ENCODE results near the gene HEMK1. TPM values are rescaled to one million over a fixed set of nuclear protein-coding genes. Genes with fewer than 3 reads are reported as not detected.

HEMK1 gene
- total RNA-seq, 4 donors from 2014 or later = 7.3 to 11.6 (median 7.9) TPM

GRCh38 chr3:50585919-50586762, 16.8 kb downstream of the HEMK1 start:
- intact Hi-C loops (cut with DNase I; ENCODE audit: low total_unique reads) (no loop called here), in situ Hi-C loops (cut with MboI; ENCODE audit: low pct_ligation_motif_present in 1 of 4, low pct_unique_long_range_greater_than_20kb in 1 of 4, low sequenced_read_pairs in 3 of 4) (no loop called here)
- peaks cover 0 to 5% (median 3%) of the 10 kb centered on the region in 4 donors for H3K4me1 ChIP-seq
- H3K27me3 ChIP-seq = no peaks in the 10 kb centered on the region
- H3K27ac ChIP-seq = no peak overlapping the region
- DNase-seq = no peak
- 70 to 85% methylated on average over 2 to 6 of the region's 6 CpGs for WGBS, 2 donors (ENCODE audit: low coverage in 1 of 2)
- TF ChIP-seq, protein P1, sequence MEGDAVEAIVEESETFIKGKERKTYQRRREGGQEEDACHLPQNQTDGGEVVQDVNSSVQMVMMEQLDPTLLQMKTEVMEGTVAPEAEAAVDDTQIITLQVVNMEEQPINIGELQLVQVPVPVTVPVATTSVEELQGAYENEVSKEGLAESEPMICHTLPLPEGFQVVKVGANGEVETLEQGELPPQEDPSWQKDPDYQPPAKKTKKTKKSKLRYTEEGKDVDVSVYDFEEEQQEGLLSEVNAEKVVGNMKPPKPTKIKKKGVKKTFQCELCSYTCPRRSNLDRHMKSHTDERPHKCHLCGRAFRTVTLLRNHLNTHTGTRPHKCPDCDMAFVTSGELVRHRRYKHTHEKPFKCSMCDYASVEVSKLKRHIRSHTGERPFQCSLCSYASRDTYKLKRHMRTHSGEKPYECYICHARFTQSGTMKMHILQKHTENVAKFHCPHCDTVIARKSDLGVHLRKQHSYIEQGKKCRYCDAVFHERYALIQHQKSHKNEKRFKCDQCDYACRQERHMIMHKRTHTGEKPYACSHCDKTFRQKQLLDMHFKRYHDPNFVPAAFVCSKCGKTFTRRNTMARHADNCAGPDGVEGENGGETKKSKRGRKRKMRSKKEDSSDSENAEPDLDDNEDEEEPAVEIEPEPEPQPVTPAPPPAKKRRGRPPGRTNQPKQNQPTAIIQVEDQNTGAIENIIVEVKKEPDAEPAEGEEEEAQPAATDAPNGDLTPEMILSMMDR (IDR thresholded peaks at IDR 0.05) = no peak
- no peak for TF ChIP-seq EP300 (IDR thresholded peaks at IDR 0.05; ENCODE audit: low read depth)
- no peak for TF ChIP-seq POLR2A (IDR thresholded peaks at IDR 0.05)
- TF ChIP-seq POLR2AphosphoS5 (IDR thresholded peaks at IDR 0.05) = no peak
- H3K4me3 ChIP-seq = no peak overlapping the region
- H3K9me3 ChIP-seq = no peaks in the 10 kb centered on the region
- H3K36me3 ChIP-seq = no peaks in the 10 kb centered on the region

DNA sequence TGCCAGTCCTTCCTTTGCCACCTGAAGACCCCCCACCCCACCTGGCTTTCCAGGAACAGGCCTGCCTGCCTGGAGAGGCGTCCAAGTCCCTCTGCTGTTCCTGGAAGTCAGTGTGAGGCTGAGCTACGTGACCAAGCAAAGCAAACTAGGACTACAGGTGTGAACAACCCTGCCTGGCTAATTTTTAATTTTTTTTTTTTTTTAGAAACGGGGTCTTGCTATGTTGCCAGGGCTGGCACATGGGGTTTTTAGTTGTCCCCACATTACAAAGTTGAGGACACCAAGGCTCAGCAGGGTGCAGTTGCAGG, 17.4 kb downstream of the HEMK1 start:
- Histone ChIP-seq H3K4me1 (peaks cover 0 to 6% (median 4%) of the 10 kb centered on the region in 4 donors), H3K4me3 (no peak overlapping the region), H3K9me3 (no peaks in the 10 kb centered on the region), H3K27ac (no peak overlapping the region), H3K27me3 (no peaks in the 10 kb centered on the region), H3K36me3 (no peaks in the 10 kb centered on the region)
- intact Hi-C loops (cut with DNase I; ENCODE audit: low total_unique reads) (no loop called here), in situ Hi-C loops (cut with MboI; ENCODE audit: low pct_ligation_motif_present in 1 of 4, low pct_unique_long_range_greater_than_20kb in 1 of 4, low sequenced_read_pairs in 3 of 4) (no loop called here)
- 52% methylated on average over 3 of the region's 3 CpGs; no CpG with 5 or more reads in 1 of the 2 donors for WGBS, 2 donors (ENCODE audit: low coverage in 1 of 2)
- TF ChIP-seq EP300 (IDR thresholded peaks at IDR 0.05; ENCODE audit: low read depth) (no peak), POLR2AphosphoS5 (IDR thresholded peaks at IDR 0.05) (no peak), POLR2A (IDR thresholded peaks at IDR 0.05) (no peak)
- TF ChIP-seq, protein P1 (IDR thresholded peaks at IDR 0.05) = no peak
- DNase-seq = no peak

GRCh38 chr3:50587373-50587772, 18.1 kb downstream of the HEMK1 start:
- Histone ChIP-seq H3K4me3 (no peak overlapping the region), H3K27ac (no peak overlapping the region), H3K9me3 (no peaks in the 10 kb centered on the region), H3K36me3 (no peaks in the 10 kb centered on the region), H3K4me1 (peaks cover 0 to 10% (median 8%) of the 10 kb centered on the region in 4 donors), H3K27me3 (no peaks in the 10 kb centered on the region)
- 86% methylated on average over 6 of the region's 6 CpGs; no CpG with 5 or more reads in 1 of the 2 donors for WGBS, 2 donors (ENCODE audit: low coverage in 1 of 2)
- DNase-seq = no peak
- TF ChIP-seq EP300 (IDR thresholded peaks at IDR 0.05; ENCODE audit: low read depth) (no peak), POLR2AphosphoS5 (IDR thresholded peaks at IDR 0.05) (no peak), POLR2A (IDR thresholded peaks at IDR 0.05) (no peak)
- TF ChIP-seq, protein P1 (IDR thresholded peaks at IDR 0.05) = no peak
- intact Hi-C loops (cut with DNase I; ENCODE audit: low total_unique reads) = no loop called here
- in situ Hi-C loops (cut with MboI; ENCODE audit: low pct_ligation_motif_present in 1 of 4, low pct_unique_long_range_greater_than_20kb in 1 of 4, low sequenced_read_pairs in 3 of 4) = no loop called here

DNA sequence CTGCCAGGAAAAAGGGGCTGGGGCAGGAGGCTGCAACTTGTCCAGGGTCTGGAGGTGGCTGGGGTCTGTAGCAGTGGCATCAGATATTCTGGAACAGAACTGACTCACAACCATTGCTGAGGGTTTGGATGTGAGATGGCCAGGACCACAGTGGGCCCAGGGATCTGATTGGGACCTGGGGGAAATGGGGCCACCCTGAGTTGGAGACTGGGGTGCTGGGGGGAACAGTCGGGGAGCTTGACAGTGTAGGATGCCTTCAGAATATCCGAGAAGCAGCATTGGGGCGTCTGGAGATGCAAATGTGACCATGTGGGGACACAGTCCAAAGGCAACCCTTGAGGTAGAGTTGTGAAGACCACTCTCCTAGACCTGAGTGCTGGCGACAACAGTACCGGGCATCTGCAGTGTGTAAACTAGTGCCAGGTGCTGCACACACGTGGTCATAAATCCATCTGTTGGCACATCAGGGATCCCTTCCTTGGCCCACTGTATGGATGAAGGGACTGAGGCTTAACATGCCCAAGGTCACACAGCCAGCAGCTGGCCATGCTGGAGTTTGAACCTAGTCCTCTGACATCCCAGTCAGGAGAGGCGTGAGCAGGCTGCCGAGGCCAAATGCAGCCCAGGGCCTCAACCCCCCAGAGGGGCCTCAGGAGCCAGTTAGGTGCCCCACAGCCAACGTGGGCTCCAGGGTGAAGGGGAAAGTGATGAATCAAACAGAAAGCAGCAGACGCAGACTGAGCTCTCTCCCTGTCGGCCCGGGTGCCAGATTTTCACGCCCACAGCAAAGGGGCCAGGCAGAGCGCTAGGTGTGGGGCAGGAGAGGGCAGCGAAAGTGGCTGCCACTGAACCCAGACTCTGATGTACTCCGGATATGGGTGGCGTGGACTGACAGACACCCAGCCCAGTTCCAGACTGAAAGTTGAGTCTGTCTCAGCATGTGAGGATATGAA, 18.8 kb downstream of the HEMK1 start:
- TF ChIP-seq POLR2A (IDR thresholded peaks at IDR 0.05) (no peak), EP300 (IDR thresholded peaks at IDR 0.05; ENCODE audit: low read depth) (no peak), POLR2AphosphoS5 (IDR thresholded peaks at IDR 0.05) (no peak)
- TF ChIP-seq, protein P1 (IDR thresholded peaks at IDR 0.05) = no peak
- in situ Hi-C loops (cut with MboI; ENCODE audit: low pct_ligation_motif_present in 1 of 4, low pct_unique_long_range_greater_than_20kb in 1 of 4, low sequenced_read_pairs in 3 of 4) = no loop called here
- DNase-seq = no peak
- H3K9me3 ChIP-seq = no peaks in the 10 kb centered on the region
- WGBS, 2 donors (ENCODE audit: low coverage in 1 of 2) = 61 to 80% methylated on average over 1 to 17 of the region's 17 CpGs
- H3K27ac ChIP-seq = no peak overlapping the region
- H3K27me3 ChIP-seq = no peaks in the 10 kb centered on the region
- peaks cover 5 to 17% (median 13%) of the 10 kb centered on the region in 4 donors for H3K4me1 ChIP-seq
- intact Hi-C loops (cut with DNase I; ENCODE audit: low total_unique reads) = no loop called here
- H3K4me3 ChIP-seq = no peak overlapping the region
- H3K36me3 ChIP-seq = no peaks in the 10 kb centered on the region

All from transverse colon (tissue), 4 donors.